Measurements from ENCODE around the gene SRPX2.
A peak's percentile ranks its signal among the peaks of the same experiment; 100 is the strongest.

Gene SRPX2

DNA sequence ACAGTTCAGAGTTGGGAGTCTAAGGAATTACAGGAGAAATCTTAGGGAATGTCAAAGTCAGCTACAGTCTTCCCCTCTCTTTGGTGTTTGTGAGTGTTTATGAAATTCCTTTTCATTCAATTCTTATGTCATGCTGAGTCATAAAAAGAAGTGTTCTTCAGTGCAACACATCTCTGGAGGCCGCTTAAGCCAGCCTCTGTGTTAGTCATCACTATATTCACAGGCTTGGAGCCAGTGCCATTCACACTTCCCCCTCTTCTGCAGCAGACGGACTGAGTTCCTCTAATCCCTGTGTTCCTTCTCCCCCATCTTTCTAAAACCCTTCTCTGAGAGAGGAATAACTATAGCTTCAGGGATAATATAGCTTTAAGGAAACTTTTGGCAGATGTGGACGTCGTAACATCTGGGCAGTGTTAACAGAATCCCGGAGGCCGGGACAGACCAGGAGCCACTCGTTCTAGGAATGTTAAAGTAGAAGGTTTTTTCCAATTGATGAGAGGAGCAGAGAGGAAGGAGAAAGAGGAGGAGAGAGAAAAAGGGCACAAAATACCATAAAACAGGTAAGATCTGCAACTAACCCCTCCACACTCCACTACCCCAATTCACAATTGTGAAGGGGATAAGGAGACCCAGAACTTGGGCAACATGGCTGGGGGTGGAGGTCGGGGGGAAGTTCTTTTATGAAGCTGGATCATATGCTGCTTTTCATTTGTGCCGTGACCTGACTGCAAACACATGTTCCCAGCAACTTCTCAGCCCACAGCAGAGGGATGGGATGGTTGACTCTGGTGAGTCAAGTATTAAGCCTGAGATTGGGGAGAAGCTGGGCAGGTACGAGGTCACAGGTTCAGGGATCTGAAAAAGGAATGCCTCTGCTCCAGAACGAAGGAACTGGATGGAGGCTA is at the start of gene SRPX2:
SRPX2 (plus strand) TSS at position 244 of the 905 bp plus-strand sequence. CDS start 2,124 bp downstream, outside the sequence.
- DNase-seq = no peak

DNA sequence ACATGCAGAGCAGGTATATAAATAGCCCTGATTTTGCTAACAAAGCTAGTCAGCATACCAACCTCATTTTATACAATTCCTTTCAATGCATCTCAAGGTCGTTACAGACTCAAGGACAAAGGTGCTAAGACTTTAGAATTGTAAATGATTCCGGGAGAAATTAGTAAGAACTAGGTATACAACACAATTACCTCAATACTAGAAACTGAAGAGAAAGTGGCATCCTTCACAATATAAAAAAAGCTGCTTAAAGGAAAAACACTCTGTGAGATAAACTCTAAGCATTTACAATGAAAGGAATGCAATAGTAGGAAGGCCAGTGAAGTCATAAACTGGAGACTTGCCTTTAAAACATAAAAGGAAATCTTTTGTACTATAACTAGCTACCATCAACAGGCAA is 47.4 kb upstream of the SRPX2 start:
- no peak for DNase-seq

- no peak for DNase-seq
These were observed 44.5 kb upstream of the SRPX2 start for GRCh38 chrX:100599456-100599855.

- no peak for DNase-seq
These were observed 43.7 kb upstream of the SRPX2 start for GRCh38 chrX:100600340-100600739.

GRCh38 chrX:100600758-100601157 is 43.2 kb upstream of the SRPX2 start:
- no peak for DNase-seq

DNA sequence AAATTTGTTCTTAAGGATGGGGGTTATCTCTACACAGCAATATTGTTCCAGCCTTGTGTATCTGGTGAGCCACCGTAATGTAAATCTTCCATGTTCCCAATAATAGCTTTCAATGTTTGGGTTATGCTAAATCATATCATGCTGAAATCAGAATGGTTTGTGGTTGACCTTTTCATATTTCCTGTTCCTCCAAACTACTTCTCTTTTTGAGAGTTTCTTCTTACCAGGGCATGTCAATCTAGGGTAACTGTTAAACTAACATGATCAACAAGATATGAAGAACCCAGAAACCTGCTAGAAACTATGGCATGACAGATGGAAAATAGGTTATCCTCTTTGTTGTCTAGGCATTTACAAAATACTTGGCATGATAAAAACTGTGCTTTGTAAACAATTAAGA is 37.2 kb upstream of the SRPX2 start:
- DNase-seq = no peak

- DNase-seq = no peak
These were observed 34.4 kb upstream of the SRPX2 start for GRCh38 chrX:100609591-100609990.

DNA sequence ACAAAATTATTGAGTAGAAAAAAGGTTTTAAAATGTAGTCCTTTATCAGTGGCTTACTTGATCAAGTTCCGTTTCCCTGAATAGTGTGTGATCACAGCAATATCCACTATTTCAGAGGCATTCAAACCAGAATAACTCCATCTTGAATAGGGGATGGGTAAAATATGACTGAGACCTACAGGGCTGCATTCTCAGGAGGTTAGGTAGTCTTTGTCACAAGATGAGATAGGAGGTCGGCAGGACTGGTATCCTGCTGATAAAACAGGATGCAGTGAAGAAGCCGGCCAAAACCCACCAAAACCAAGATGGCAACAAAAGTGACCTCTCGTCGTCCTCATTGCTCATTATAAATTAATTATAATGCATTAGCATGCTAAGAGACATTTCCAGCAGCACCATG is 32.0 kb upstream of the SRPX2 start:
- no peak for DNase-seq

GRCh38 chrX:100615005-100615404 is 29.0 kb upstream of the SRPX2 start:
- no peak for DNase-seq

DNA sequence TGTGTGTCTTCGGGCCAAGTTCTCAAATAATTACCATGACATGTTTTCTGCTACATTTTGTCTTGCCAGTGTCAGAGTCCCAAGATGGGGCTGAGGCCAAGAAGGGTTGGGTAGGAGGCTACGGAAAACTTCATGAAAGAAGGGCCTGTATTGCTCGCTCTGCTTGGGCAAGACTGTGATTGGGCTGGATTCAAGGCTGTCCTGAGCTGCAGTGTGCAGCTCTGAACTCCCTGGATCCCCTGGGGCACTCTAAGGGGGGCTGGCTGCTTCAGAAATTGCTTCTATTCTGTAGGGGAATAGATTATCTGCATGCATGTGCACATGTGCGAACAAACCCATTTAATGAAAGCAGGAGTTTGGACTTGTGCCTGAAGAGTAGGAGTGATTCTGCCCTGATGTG is 21.0 kb upstream of the SRPX2 start:
- DNase-seq = no peak

GRCh38 chrX:100625985-100626491 is 18.0 kb upstream of the SRPX2 start:
- DNase-seq = no peak

- no peak for DNase-seq
These were observed 9.0 kb upstream of the SRPX2 start for GRCh38 chrX:100635040-100635439.

DNA sequence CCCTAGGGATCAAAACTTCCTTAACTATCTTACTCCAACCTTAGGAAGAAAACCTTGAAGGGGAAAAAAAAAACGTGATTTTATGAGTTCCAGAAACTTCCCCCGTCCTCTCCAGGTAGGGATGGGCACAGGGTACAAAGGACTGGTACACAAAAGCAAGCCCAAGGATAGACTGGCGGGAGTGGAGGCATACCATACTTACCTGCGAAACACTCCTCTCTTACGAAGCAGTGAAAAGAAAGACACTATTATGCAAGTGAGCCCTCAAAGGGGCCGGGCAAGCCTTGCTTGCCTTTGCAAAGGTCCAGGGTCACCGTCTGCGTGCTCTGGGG is 8.0 kb upstream of the SRPX2 start:
- no peak for DNase-seq

- DNase-seq = peak; percentile 79
These were observed 7.5 kb upstream of the SRPX2 start, which contains the start of gene TSPAN6 for GRCh38 chrX:100636321-100636991. TSPAN6 (minus strand) TSS chrX:100636806; CDS start chrX:100636694, 112 bp downstream.

- no peak for DNase-seq
These were observed 1.7 kb upstream of the SRPX2 start for GRCh38 chrX:100642290-100642689.

DNA sequence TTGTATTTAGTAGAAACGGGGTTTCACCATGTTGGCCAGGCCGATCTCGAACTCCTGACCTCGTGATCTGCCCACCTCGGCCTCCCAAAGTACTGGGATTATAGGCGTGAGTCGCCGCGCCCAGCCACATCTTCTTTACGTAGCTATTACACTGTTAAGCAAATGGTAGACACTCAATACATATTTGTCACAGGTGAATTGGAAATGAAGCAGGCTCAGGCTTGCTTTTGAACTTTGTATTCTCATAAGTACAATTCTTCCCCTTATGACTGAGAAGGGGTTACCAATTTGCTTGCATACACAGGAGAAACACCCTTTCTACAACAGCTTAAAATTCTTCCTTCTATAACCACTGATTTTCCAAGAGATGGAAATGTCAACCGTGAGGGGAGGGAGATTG is 787 bp upstream of the SRPX2 start:
- no peak for DNase-seq

DNA sequence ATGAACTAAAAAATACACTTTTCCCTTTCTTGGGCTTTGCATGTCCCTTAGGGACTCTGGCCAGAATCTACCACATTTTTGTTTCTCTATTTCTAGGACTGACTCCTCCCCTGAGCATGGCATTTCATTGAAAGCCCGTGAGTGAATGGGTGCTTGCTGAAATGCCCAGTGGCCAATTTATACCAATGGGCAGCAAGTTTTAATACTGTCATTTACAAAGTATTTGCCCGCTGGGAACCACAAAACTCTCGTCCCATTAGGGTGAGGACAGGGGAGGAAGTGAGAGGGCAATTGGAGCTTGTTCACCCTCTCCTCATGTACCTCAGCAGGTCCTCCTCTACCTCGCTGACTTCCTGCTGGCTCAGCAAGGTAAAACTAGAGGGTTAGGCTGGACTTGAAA is 1.1 kb downstream of the SRPX2 start:
- DNase-seq = no peak

DNA sequence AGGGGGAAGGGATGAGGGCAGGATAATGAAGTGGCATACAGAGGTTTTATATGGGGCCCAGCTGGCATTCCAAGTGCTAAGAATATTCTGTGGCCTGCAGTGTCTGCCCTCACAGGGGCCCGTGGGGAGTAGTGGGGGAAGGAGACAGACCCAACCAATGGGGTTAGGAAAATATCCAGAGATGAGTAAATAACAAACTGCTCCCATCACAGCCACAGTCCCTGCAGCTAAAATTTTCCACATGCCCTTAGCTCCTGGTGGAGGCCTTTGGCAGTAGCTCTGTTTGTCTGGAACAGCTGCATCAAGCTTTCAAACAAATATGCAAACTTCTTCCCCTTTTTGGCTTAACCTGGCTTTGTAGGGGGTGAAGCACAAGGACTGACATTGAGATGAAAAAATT is 3.1 kb downstream of the SRPX2 start:
- no peak for DNase-seq

DNA sequence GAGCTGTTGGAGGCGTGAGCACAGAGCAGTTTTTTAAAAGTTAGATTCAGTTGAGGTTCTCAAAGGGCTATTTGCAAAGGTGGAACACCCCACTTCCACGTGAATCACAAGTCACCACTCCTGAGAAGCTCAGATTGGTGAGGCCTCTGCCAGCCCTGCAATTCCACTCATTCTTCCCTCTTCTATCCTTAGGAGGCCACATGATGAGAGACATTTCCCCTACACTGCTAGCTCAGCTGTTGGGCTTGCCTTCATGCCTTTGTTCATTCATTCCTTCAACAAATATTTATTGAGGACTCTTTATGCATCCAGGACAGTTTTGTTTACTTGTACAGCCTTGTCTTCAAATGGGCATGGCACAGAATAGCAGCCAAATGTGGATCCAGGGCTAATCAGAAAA is 3.7 kb downstream of the SRPX2 start:
- no peak for DNase-seq

DNA sequence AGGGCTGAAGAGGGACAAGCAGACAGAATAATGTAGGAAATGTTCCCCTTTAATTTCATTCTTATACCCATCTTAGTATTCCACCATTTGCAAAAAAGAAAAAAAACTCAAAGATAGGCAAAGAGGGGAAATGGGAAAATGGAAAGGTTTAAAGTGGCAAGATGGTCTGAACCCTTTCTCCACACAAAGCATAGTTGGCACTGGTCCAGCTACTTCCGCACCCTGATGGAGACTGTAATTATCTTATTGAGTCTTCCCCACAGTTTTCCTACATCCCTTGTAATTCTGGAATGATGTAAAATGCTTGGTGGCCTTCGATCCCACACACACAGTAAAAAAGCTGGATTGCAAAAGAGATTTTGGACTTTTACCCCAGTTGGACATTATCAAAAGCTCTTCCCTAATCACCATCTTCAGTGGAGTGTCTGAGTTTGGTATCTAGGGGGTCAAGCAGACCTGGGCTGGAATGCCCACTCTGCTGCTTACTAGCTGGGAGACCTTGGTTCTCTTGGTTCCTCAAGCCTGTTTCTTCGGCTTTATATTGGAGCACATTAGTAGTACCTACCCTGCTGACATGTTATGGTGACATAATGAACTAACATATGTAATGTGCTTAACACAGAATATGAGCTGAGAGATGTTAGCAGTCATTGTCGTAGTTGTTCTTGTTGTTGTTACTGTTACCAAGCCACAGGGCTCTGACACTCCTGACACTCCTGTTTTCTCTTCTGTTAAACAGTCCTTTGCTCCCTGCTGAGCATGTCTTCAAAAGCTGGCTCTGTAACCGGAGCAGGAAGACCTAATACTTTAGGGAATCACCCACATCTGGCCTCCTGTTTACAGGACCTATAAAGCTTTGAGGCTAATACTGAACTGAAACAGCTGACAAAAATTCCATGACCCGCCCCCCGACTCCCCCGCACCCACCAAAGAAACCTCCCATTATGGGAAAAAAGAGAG is 4.7 kb downstream of the SRPX2 start:
- DNase-seq = no peak

GRCh38 chrX:100649550-100650356 is 5.8 kb downstream of the SRPX2 start:
- DNase-seq = no peak

DNA sequence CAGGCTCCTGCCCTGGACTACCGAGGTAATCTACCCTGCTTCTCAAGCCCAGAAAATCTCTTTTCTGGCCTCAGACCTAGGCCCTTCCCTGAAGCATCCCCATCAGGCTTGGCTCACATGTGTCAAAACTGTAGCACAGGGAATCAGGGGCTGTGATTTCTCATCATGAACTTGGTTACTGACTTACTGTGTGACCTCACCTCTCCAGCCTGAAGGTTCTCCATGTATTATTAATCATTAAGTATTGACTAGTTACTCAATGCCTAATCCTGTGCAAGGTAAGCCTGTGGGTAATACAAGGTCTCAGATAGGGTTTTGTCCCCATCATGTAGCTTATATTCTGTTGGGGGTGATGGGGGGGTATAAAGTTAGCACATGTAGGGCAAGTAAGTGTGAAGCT is 6.8 kb downstream of the SRPX2 start:
- no peak for DNase-seq

Measured in NCI-H2107 (cell line).